ENCODE results near the gene MRPL23.

Gene MRPL23

GRCh38 chr11:1998861-1999260 is 51.7 kb downstream of the MRPL23 start:
- TF ChIP-seq REST (IDR thresholded peaks at IDR 0.05; ENCODE audit: insufficient read depth in 1 of 2, low read depth in 2 of 2, low read length in 2 of 2): no peak
- TF ChIP-seq FOXP2 (optimal IDR thresholded peaks at IDR 0.05; ENCODE audit: borderline replicate concordance, extremely low read depth, extremely low read length, insufficient read depth): no peak

GRCh38 chr11:2002042-2002776 is 55.1 kb downstream of the MRPL23 start:
- TF ChIP-seq REST (IDR thresholded peaks at IDR 0.05; ENCODE audit: insufficient read depth in 1 of 2, low read depth in 2 of 2, low read length in 2 of 2) (no peak), SIN3A (IDR thresholded peaks at IDR 0.05; ENCODE audit: borderline replicate concordance, insufficient read depth, low read length) (no peak), TAF1 (IDR thresholded peaks at IDR 0.05; ENCODE audit: borderline replicate concordance, insufficient read depth, low read length) (no peak), FOXP2 (optimal IDR thresholded peaks at IDR 0.05; ENCODE audit: borderline replicate concordance, extremely low read depth, extremely low read length, insufficient read depth) (no peak), POLR2AphosphoS5 (IDR thresholded peaks at IDR 0.05; ENCODE audit: low read depth, low read length) (no peak)

- TF ChIP-seq POLR2AphosphoS5 (IDR thresholded peaks at IDR 0.05; ENCODE audit: low read depth, low read length): no peak
- TF ChIP-seq SIN3A (IDR thresholded peaks at IDR 0.05; ENCODE audit: borderline replicate concordance, insufficient read depth, low read length): no peak
- TF ChIP-seq FOXP2 (optimal IDR thresholded peaks at IDR 0.05; ENCODE audit: borderline replicate concordance, extremely low read depth, extremely low read length, insufficient read depth): no peak
- no peak for TF ChIP-seq REST (IDR thresholded peaks at IDR 0.05; ENCODE audit: insufficient read depth in 1 of 2, low read depth in 2 of 2, low read length in 2 of 2)
- TF ChIP-seq TAF1 (IDR thresholded peaks at IDR 0.05; ENCODE audit: borderline replicate concordance, insufficient read depth, low read length): no peak
These were observed 55.7 kb downstream of the MRPL23 start for GRCh38 chr11:2002807-2003206.

- TF ChIP-seq SIN3A (IDR thresholded peaks at IDR 0.05; ENCODE audit: borderline replicate concordance, insufficient read depth, low read length): no peak
- TF ChIP-seq FOXP2 (optimal IDR thresholded peaks at IDR 0.05; ENCODE audit: borderline replicate concordance, extremely low read depth, extremely low read length, insufficient read depth): no peak
- TF ChIP-seq POLR2AphosphoS5 (IDR thresholded peaks at IDR 0.05; ENCODE audit: low read depth, low read length): no peak
- no peak for TF ChIP-seq REST (IDR thresholded peaks at IDR 0.05; ENCODE audit: insufficient read depth in 1 of 2, low read depth in 2 of 2, low read length in 2 of 2)
- TF ChIP-seq TAF1 (IDR thresholded peaks at IDR 0.05; ENCODE audit: borderline replicate concordance, insufficient read depth, low read length): no peak
These were observed 57.3 kb downstream of the MRPL23 start for GRCh38 chr11:2004466-2004865.
